PC-3 (cell line): ENCODE results near the gene SLC2A2. TPM values are rescaled to one million over a fixed set of nuclear protein-coding genes. Genes with fewer than 3 reads are reported as not detected.

Experiments used
- ATAC-seq: fragments of 200-7000 bp; cut with Tn5 transposase; 2 replicates; pipeline ENCODE4 v1.9.1; 2020; ENCODE audit warnings: mild to moderate bottlenecking, moderate library complexity
- BruUV-seq: library from RNA; stranded (reverse); fragments of 400-500 nt; replicated peaks from 2 replicates; lab custom pipeline; 2021; lab: Mats Ljungman, UMichigan
- CTCF ChIA-PET: fragments of 300-600 bp; sonication (Branson Sonifier 250); formaldehyde crosslinking; loops from one replicate; lab custom pipeline; 2022; ENCODE audit warnings: antibody characterized with exemption; lab: Charles Lee
- POLR2A ChIA-PET: fragments of 300-600 bp; sonication (Branson Sonifier 250); formaldehyde crosslinking; loops from one replicate; lab custom pipeline; 2022; ENCODE audit warnings: antibody characterized with exemption; ENCODE audit not compliant: unreplicated experiment; lab: Charles Lee
- DNase-seq: peaks from one replicate; pipeline ENCODE4 v3.0.0-alpha.2; 2015
- H2AFZ ChIP-seq: fragments of 300-600 bp; sonication (generic); 2 replicates; pipeline ENCODE4 v1.6.0; 2016; ENCODE audit warnings: antibody characterized with exemption, low read length
- H3F3A ChIP-seq: fragments of 300-600 bp; sonication (generic); one replicate; pipeline ENCODE4 v1.6.0; 2017; ENCODE audit warnings: antibody characterized with exemption, low read length, control low read depth, mild to moderate bottlenecking; ENCODE audit not compliant: unreplicated experiment
- H3K27ac ChIP-seq: fragments of 300-600 bp; sonication (generic); 2 replicates; pipeline ENCODE4 v1.5.1; 2016; ENCODE audit warnings: mild to moderate bottlenecking, low read length
- H3K27me3 ChIP-seq: fragments of 300-600 bp; sonication (generic); 2 replicates; pipeline ENCODE4 v1.6.1; 2016; ENCODE audit warnings: low read length, mixed read lengths
- H3K36me3 ChIP-seq: fragments of 300-600 bp; sonication (generic); 2 replicates; pipeline ENCODE4 v1.6.1; 2016; ENCODE audit warnings: low read depth, mixed run types, low read length, mixed read lengths
- H3K4me1 ChIP-seq: fragments of 300-600 bp; sonication (generic); 2 replicates; pipeline ENCODE4 v1.5.1; 2016; ENCODE audit warnings: low read length; ENCODE audit not compliant: insufficient read depth
- H3K4me2 ChIP-seq: fragments of 300-600 bp; sonication (generic); 2 replicates; pipeline ENCODE4 v1.6.0; 2016; ENCODE audit warnings: low read length
- H3K4me3 ChIP-seq: fragments of 300-600 bp; sonication (generic); 2 replicates; pipeline ENCODE4 v1.5.1; 2016; ENCODE audit warnings: mild to moderate bottlenecking, low read length, mixed read lengths
- H3K79me2 ChIP-seq: fragments of 300-600 bp; sonication (generic); 2 replicates; pipeline ENCODE4 v1.6.1; 2017; ENCODE audit warnings: low read length, mixed read lengths
- H3K9ac ChIP-seq: fragments of 300-600 bp; sonication (generic); 2 replicates; pipeline ENCODE4 v1.6.0; 2016; ENCODE audit warnings: mild to moderate bottlenecking, low read length
- H3K9me2 ChIP-seq: fragments of 300-600 bp; sonication (generic); replicated peaks from 2 replicates; pipeline ENCODE4 v1.6.1; 2016; ENCODE audit warnings: mixed run types, low read length, mixed read lengths
- H3K9me3 ChIP-seq: fragments of 300-600 bp; sonication (generic); 2 replicates; pipeline ENCODE4 v1.6.1; 2016; ENCODE audit warnings: low read length, mixed read lengths
- H4K20me1 ChIP-seq: fragments of 300-600 bp; sonication (generic); 2 replicates; pipeline ENCODE4 v1.6.1; 2016; ENCODE audit warnings: low read length, mixed read lengths
- EZH2 ChIP-seq: fragments of 300-600 bp; sonication (generic); IDR thresholded peaks from one replicate; pipeline ENCODE4 v1.6.1; 2017; ENCODE audit warnings: antibody characterized with exemption, mild to moderate bottlenecking, low read length; ENCODE audit not compliant: unreplicated experiment
- EZH2phosphoT487 ChIP-seq: fragments of 300-600 bp; sonication (generic); IDR thresholded peaks from 2 replicates; pipeline ENCODE4 v1.6.1; 2018; ENCODE audit warnings: mild to moderate bottlenecking, antibody characterized with exemption, low read length, borderline replicate concordance
- intact Hi-C: fragments of 100-400 bp; cut with micrococcal nuclease; formaldehyde crosslinking; loops from 2 replicates; pipeline ENCODE4 v1.9.0; 2023
- total RNA-seq: library from RNA; depleted of rRNA; stranded (reverse); fragments of >200 nt; gene quantifications from 2 replicates; pipeline ENCODE4 v1.2.3, GENCODE V29; 2014
- TF ChIP-seq, protein P1 (sequence below): fragments of 300-600 bp; sonication (generic); conservative IDR thresholded peaks from 2 replicates; pipeline ENCODE4 v1.5.1; 2017; ENCODE audit warnings: antibody characterized with exemption, low read depth, mild to moderate bottlenecking, low read length

The SLC2A2 gene
- total RNA-seq, 1 experiment from 2014 or later = not detected

DNA sequence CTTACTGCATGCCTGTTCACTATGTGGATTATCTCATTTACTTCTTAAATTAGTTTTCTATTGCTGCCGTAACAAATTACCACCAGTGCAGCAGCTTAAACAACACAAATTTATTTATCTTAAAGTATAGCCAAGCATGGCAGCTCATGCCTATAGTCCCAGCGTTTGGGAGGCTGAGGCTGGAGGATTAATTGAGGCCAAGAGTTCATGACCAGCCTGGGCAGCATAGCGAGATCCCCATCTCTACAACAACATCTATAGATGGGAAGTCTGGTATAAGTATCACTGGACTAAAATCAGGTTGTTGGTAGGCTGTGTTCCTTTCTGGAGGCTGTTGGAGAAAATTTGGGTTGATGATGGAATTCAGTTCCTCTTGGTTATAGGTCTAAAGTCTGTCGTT lies 5.1 kb downstream of the SLC2A2 start:
- Histone ChIP-seq H2AFZ (no peak overlapping the region), H3K9me3 (no peaks in the 10 kb centered on the region), H3F3A (no peaks in the 10 kb centered on the region), H3K27me3 (no peaks in the 10 kb centered on the region), H3K4me2 (no peak overlapping the region), H3K9ac (no peak overlapping the region), H3K36me3 (no peaks in the 10 kb centered on the region), H3K27ac (no peak overlapping the region), H4K20me1 (no peaks in the 10 kb centered on the region), H3K9me2 (no peaks in the 10 kb centered on the region), H3K79me2 (no peaks in the 10 kb centered on the region), H3K4me3 (no peak overlapping the region), H3K4me1 (no peaks in the 10 kb centered on the region)
- DNase-seq (no peak), ATAC-seq (no peak)
- intact Hi-C loops = no loop called here
- TF ChIP-seq, protein P1, sequence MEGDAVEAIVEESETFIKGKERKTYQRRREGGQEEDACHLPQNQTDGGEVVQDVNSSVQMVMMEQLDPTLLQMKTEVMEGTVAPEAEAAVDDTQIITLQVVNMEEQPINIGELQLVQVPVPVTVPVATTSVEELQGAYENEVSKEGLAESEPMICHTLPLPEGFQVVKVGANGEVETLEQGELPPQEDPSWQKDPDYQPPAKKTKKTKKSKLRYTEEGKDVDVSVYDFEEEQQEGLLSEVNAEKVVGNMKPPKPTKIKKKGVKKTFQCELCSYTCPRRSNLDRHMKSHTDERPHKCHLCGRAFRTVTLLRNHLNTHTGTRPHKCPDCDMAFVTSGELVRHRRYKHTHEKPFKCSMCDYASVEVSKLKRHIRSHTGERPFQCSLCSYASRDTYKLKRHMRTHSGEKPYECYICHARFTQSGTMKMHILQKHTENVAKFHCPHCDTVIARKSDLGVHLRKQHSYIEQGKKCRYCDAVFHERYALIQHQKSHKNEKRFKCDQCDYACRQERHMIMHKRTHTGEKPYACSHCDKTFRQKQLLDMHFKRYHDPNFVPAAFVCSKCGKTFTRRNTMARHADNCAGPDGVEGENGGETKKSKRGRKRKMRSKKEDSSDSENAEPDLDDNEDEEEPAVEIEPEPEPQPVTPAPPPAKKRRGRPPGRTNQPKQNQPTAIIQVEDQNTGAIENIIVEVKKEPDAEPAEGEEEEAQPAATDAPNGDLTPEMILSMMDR = no peak
- TF ChIP-seq EZH2phosphoT487 (no peak), EZH2 (no peak)
- ChIA-PET POLR2A (no interaction called here), CTCF (no interaction called here)
- BruUV-seq = no TSS peak

DNA sequence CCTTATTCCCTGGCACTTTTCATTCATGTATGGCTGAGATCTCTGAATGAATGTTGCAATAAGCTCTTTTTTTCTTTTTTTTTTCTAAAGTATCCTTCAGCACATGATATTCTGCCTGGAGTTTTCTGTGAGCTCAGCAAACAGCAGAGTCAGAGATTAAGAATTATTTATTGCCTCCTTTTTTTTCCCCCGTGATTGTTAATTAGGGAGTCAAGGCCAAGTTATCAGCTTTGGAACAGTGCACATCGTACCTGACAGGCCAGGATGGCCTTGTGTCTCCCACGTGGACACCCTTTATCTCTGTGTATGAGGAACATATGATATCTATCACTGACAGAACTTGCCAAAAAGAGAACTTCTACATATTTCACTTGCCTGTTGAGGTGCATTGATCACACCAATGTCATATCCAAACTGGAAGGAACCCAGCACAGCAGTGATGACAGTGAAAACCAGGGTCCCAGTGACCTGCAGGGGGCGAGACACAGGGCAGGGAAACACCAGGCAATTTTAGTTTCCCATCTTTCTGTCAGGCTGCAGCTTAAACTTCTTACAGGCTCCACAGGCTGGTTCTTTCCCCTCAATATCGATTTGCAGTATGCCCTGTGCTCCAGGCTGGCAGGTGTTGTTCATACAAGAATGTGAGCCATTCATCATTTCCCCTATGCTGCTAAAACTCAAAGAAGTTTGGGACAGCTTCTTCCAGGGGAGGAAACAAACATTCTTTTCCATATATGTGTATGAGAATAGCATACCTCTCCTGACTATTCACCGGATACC lies 8.2 kb downstream of the SLC2A2 start:
- H3K4me2 ChIP-seq = no peak overlapping the region

More for the DNA sequence above, 8.2 kb downstream of the SLC2A2 start:
- Histone ChIP-seq H3K36me3 (no peaks in the 10 kb centered on the region), H3K9me3 (no peaks in the 10 kb centered on the region), H2AFZ (no peak overlapping the region), H3K27me3 (no peaks in the 10 kb centered on the region), H3K27ac (no peak overlapping the region), H4K20me1 (no peaks in the 10 kb centered on the region), H3K4me1 (no peaks in the 10 kb centered on the region), H3K9ac (no peak overlapping the region), H3K79me2 (no peaks in the 10 kb centered on the region), H3K9me2 (no peaks in the 10 kb centered on the region), H3K4me3 (no peak overlapping the region), H3F3A (no peaks in the 10 kb centered on the region)
- no peak for DNase-seq
- BruUV-seq = no TSS peak
- no peak for ATAC-seq
- TF ChIP-seq, protein P1 = peak; percentile 55
- no peak for TF ChIP-seq EZH2phosphoT487
- intact Hi-C loops = no loop called here
- ChIA-PET CTCF (no interaction called here), POLR2A (no interaction called here)
